Right cardiac atrium (tissue), 5 donors: ENCODE results near the gene MYO5C. TPM values are rescaled to one million over a fixed set of nuclear protein-coding genes. Genes with fewer than 3 reads are reported as not detected.
A peak's percentile ranks its signal among the peaks of the same experiment; 100 is the strongest.

ENCODE experiments used
- ATAC-seq, 2 donors: fragments of 200-7000 bp; cut with Tn5 transposase; one replicate each; pipeline versions ENCODE4 v1.8.0 to v1.9.1; 2020; ENCODE audit warnings: moderate library complexity in 2 of 2, mild to moderate bottlenecking in 1 of 2
- DNase-seq, 3 donors: peaks; one replicate each; pipeline ENCODE4 v3.0.0-alpha.2; 2020
- H3K27ac ChIP-seq: one replicate; pipeline ENCODE4 v1.5.1; 2013; ENCODE audit warnings: mild to moderate bottlenecking, low read length, control low read depth, moderate library complexity
- H3K27me3 ChIP-seq: one replicate; pipeline ENCODE4 v1.6.1; 2013; ENCODE audit not compliant: control insufficient read depth, insufficient read depth
- H3K4me1 ChIP-seq: one replicate; pipeline ENCODE4 v1.6.1; 2013; ENCODE audit warnings: low read length; ENCODE audit not compliant: control insufficient read depth, insufficient read depth
- H3K4me3 ChIP-seq: one replicate; pipeline ENCODE4 v1.5.1; 2013; ENCODE audit warnings: low read length, control low read depth
- H3K9me3 ChIP-seq: one replicate; pipeline ENCODE4 v1.6.1; 2013; ENCODE audit warnings: low read length; ENCODE audit not compliant: control insufficient read depth
- WGBS: extraction: QIAGEN DNeasy Blood & Tissue Kit; methylation state at CpG from one replicate; pipeline ENCODE4 v1.1.7; 2013; 5-methylcytosine and 5-hydroxymethylcytosine counted together
- intact Hi-C, 4 donors: fragments of 100-400 bp; cut with DNase I; formaldehyde crosslinking; loops; one replicate each; pipeline versions ENCODE4 v1.11.0 to v1.14.0; 2022 to 2023
- polyA plus RNA-seq: library from polyadenylated mRNA; stranded (reverse); fragments of 200-250 nt; gene quantifications from one replicate; pipeline ENCODE4 v1.2.3, GENCODE V29; 2013
- total RNA-seq, 4 donors: library from RNA; stranded (reverse); fragmentation: NEBNext Ultra II Directional; extraction: Animal tissue kit (Norgen Biotek cat#: 25700); gene quantifications; one replicate each; pipeline ENCODE4 v1.2.1, GENCODE V29; 2021
- donor health status: healthy with polysubstance abuse.
- donor health status: DM: no; HTN: yes; CAD: no.
- donor health status: DM: no; HTN: no; CAD: no.
- donor health status: DM: no; HTN: yes; CAD: no; lungs with severe emphysema.
- donor health status: DM: yes; HTN: yes; CAD: no.

The MYO5C gene
- total and polyA plus RNA-seq, 5 donors: 1.6 to 9.2 (median 4.4) TPM

GRCh38 chr15:52206446-52206845 is 89.2 kb downstream of the MYO5C start:
- no peak for DNase-seq
- no peak for ATAC-seq
- H3K4me3 ChIP-seq: no peak overlapping the region
- intact Hi-C loops: no loop called here
- H3K27ac ChIP-seq: no peak overlapping the region
- no peaks in the 10 kb centered on the region for H3K4me1 ChIP-seq
- 72% methylated on average over 2 of the region's 2 CpGs for WGBS
- no peaks in the 10 kb centered on the region for H3K9me3 ChIP-seq
- H3K27me3 ChIP-seq: no peaks in the 10 kb centered on the region

DNA sequence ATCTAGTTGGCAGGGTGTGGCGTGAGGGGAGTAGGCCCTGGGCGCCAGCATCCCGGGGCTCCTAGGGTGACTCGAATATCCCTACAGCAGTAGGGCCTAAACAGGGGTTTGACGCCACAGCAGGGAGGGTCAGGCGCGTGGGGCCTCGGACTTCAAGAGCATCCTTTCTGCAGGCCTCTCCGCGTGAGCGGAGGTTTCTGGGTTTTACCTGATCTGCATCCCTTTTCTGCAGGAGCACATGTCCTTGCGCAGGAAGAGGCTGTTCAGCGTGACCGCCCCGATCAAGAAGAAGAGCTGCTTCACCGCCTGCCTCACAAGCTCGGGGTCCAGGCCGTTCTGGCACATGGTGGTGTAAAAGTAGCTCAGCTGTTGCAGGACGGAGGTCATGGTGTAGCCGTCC is 90.9 kb downstream of the MYO5C start:
- intact Hi-C loops: no loop called here
- ATAC-seq: no peak
- Histone ChIP-seq H3K4me3 (no peak overlapping the region), H3K27me3 (no peaks in the 10 kb centered on the region), H3K27ac (no peak overlapping the region), H3K9me3 (no peaks in the 10 kb centered on the region), H3K4me1 (no peaks in the 10 kb centered on the region)
- 96% methylated on average over 20 of the region's 20 CpGs for WGBS
- DNase-seq: peak in 1 of 3 donors; percentile 28

GRCh38 chr15:52200831-52201365 is 94.7 kb downstream of the MYO5C start:
- no peaks in the 10 kb centered on the region for H3K27me3 ChIP-seq
- DNase-seq: no peak
- H3K9me3 ChIP-seq: no peaks in the 10 kb centered on the region
- H3K4me1 ChIP-seq: no peaks in the 10 kb centered on the region
- H3K4me3 ChIP-seq: no peak overlapping the region
- H3K27ac ChIP-seq: no peak overlapping the region
- WGBS: 71% methylated on average over 1 of the region's 1 CpG
- no peak for ATAC-seq
- intact Hi-C loops: no loop called here

DNA sequence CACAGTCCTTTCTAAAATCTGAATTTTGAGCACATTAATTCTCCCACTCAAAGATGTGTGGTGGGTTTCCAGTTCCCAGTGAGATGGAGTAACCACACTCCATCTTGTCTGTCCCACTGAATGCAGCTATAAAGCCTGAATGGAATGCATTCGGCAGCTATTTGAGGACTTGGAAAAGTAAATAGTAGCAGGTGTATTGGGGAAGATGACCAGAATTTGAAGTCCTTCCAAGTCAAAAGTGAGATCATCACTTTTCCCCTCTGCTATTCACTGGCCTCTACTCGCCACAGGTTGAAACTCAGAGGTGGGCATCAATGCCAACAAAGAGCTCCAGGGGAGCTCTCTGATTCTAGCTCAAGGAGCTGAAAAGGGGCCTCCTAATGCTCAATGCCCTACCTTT is 96.3 kb downstream of the MYO5C start:
- DNase-seq (no peak), ATAC-seq (no peak)
- no peaks in the 10 kb centered on the region for H3K27me3 ChIP-seq
- no peak overlapping the region for H3K27ac ChIP-seq
- no peak overlapping the region for H3K4me3 ChIP-seq
- H3K4me1 ChIP-seq: no peaks in the 10 kb centered on the region
- H3K9me3 ChIP-seq: no peaks in the 10 kb centered on the region
- WGBS: 93% methylated on average over 2 of the region's 2 CpGs
- intact Hi-C loops: no loop called here

DNA sequence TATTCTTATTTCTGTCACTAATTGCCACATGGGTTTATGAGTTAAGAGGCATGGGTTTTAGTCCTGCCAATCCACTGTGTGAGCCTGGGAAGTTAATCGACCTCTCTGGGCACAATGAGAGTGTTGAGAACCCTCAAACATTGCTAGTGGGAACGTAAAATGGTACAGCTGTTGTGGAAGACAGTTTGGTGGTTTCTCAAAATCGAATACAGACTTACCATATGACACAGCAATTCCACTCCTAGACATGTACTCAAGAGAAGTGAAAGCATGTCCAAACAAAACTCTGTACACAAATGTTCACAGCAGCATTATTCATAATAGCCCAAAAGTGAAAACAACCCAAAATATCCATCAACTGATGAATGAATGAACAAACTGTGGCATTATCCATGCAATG is 98.7 kb downstream of the MYO5C start:
- no peak for ATAC-seq

DNA sequence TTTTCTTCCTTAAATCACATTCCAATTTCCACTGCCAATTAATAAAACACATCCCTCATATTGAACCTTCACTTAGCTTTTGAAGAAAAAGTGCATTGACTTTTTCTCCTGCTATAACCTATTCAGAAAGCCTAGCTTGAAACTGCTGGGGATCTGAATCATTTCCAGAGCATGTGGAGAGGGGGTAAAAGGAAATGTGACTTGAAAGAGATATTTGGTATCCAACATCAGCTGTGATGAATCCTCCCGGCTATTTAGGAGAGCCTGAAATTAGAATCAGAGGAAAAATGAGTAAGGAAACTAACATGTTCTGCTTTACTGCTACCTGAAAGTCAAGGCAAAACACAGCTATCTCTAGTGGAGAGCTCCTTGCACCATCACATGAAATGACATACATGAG is 101.8 kb downstream of the MYO5C start:
- intact Hi-C loops: no loop called here
- no peak for DNase-seq
- no peak overlapping the region for H3K4me3 ChIP-seq
- no peaks in the 10 kb centered on the region for H3K4me1 ChIP-seq
- 74% methylated on average over 1 of the region's 1 CpG for WGBS
- no peak overlapping the region for H3K27ac ChIP-seq
- no peaks in the 10 kb centered on the region for H3K9me3 ChIP-seq
- H3K27me3 ChIP-seq: no peaks in the 10 kb centered on the region
- ATAC-seq: no peak

More for the DNA sequence above, 98.7 kb downstream of the MYO5C start:
- no peak overlapping the region for H3K4me3 ChIP-seq
- WGBS: 72% methylated on average over 3 of the region's 3 CpGs
- DNase-seq: no peak
- no peaks in the 10 kb centered on the region for H3K27me3 ChIP-seq
- H3K9me3 ChIP-seq: no peaks in the 10 kb centered on the region
- no peak overlapping the region for H3K27ac ChIP-seq
- intact Hi-C loops: no loop called here
- H3K4me1 ChIP-seq: no peaks in the 10 kb centered on the region

GRCh38 chr15:52193321-52193720 is 102.3 kb downstream of the MYO5C start:
- Histone ChIP-seq H3K9me3 (no peaks in the 10 kb centered on the region), H3K4me1 (no peaks in the 10 kb centered on the region), H3K27me3 (no peaks in the 10 kb centered on the region), H3K4me3 (no peak overlapping the region), H3K27ac (no peak overlapping the region)
- DNase-seq (no peak), ATAC-seq (no peak)
- WGBS: 69% methylated on average over 4 of the region's 4 CpGs
- intact Hi-C loops: no loop called here

GRCh38 chr15:52191207-52191606 is 104.4 kb downstream of the MYO5C start, which contains the start of gene GNB5:
Gene GNB5, minus strand, starts transcription at chr15:52191392. Its CDS starts 6,716 bp downstream, at chr15:52184676.
- H3K4me1 ChIP-seq: no peaks in the 10 kb centered on the region
- intact Hi-C loops: no loop called here
- H3K27me3 ChIP-seq: no peaks in the 10 kb centered on the region
- no peak for DNase-seq
- WGBS: 57% methylated on average over 7 of the region's 7 CpGs
- H3K27ac ChIP-seq: no peak within 1 kb of the TSS
- peak in 1 of 2 donors; percentile 45 for ATAC-seq
- H3K9me3 ChIP-seq: no peaks in the 10 kb centered on the region
- no peak within 1 kb of the TSS for H3K4me3 ChIP-seq

DNA sequence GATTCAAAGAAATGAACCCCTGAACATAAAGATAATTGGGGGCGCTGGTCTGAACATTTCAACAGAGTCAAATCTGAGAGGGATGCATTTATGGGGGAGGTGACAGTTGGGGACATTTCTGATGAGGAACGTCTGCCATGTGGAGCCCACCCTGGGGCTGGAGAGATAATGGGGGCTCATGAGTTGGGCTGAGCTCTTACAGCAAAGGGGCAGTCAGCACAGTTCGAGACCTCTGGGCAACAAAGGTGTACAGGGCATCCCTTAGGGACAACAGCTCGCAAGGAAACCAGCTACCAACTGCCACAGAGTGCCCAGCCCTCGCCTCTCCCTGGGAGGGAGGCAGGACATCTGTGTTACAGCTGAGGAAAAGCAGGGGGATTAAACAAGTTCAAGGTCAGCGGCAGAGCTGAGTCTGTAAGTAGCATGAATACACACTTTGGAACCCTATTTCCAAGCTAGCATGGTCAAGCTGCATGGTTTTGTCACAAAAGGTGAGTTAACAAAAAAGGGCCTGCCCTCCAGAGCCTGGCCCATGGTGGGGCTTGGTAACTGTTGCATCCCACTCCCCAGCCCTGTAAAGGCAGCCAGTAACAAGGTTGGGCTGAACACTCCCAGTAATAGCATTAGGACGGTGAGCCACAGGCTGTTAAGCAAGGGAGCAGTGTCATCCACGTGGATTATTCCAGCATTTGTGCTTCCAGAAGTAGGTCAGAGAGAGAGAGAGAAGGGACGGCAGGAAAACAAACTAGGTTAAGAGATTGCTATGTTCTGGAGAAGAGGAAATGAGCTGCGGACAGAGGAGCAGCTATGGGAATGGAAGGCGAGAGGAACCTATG is 108.7 kb downstream of the MYO5C start:
- 71% methylated on average over 11 of the region's 11 CpGs for whole genome bisulfite sequencing
- intact Hi-C loops: loop anchor here in 1 of 4 donors (5.0 kb wide), 1 partner anchor 35 kb away; no protein-coding TSS in a partner anchor
- H3K4me1 ChIP-seq: no peaks in the 10 kb centered on the region
- ATAC-seq (peak; percentile 47 to 57), DNase-seq (no peak)
- H3K27ac ChIP-seq: peak overlapping the region; percentile 1
- H3K9me3 ChIP-seq: no peaks in the 10 kb centered on the region
- H3K4me3 ChIP-seq: no peak overlapping the region
- H3K27me3 ChIP-seq: no peaks in the 10 kb centered on the region

DNA sequence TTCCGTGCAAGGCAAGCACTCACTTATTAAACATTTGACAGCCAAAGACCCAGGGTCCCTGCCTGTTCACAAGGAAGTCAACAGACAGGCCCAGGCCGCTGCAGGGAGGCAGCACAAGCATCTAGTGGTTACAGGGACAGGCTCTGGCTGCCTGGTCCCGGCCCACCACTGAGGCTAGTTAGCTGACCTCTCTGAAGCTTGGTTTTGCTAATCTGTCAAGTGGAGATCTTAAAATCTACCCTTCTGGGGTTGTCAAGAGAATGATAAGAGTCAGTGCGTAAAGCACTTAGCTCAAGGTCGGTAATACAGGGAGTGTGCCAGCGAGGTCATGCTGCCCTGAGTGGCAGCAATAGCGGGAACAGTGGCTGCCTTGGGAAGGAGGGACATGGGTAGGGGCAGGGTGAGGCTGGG is 110.4 kb downstream of the MYO5C start:
- peaks cover 2% of the 10 kb centered on the region for H3K4me1 ChIP-seq
- intact Hi-C loops: loop anchor here in 1 of 4 donors (5.0 kb wide), 1 partner anchor 37 kb away; no protein-coding TSS in a partner anchor
- WGBS: 77% methylated on average over 7 of the region's 7 CpGs
- DNase-seq: no peak
- no peak overlapping the region for H3K4me3 ChIP-seq
- ATAC-seq: peak; percentile 68 to 69
- H3K27ac ChIP-seq: peak overlapping the region; percentile 29
- no peaks in the 10 kb centered on the region for H3K27me3 ChIP-seq
- no peaks in the 10 kb centered on the region for H3K9me3 ChIP-seq

GRCh38 chr15:52184721-52185120 is 110.9 kb downstream of the MYO5C start:
- Histone ChIP-seq H3K27me3 (no peaks in the 10 kb centered on the region), H3K4me3 (no peak overlapping the region), H3K27ac (peak overlapping the region; percentile 29), H3K4me1 (peaks cover 2% of the 10 kb centered on the region), H3K9me3 (no peaks in the 10 kb centered on the region)
- DNase-seq (no peak), ATAC-seq (no peak)
- WGBS: 70% methylated on average over 5 of the region's 5 CpGs
- intact Hi-C loops: loop anchor here in 1 of 4 donors (5.0 kb wide), 1 partner anchor 38 kb away; no protein-coding TSS in a partner anchor
